CD4-positive, alpha-beta T cell treated with Interleukin-2 at 100 ng/mL for 4 hours (primary cell): ENCODE data around the gene UBE2M.
"Not testable (repeated sequence)": the region's sequence is repeated elsewhere in the genome, so short reads cannot be mapped to it uniquely, and the experiment has no call there.

Experiments used
- DNase-seq: peaks from one replicate; pipeline ENCODE4 v3.0.0-alpha.2; 2020; ENCODE audit warnings: low spot score

Gene UBE2M

GRCh38 chr19:58558066-58558622 is at the start of gene UBE2M:
TSS of gene UBE2M (minus strand) at chr19:58558611. CDS start at chr19:58558381, 230 bp downstream.
- DNase-seq = peak; percentile 51

GRCh38 chr19:58607213-58607612 is 48.8 kb upstream of the UBE2M start:
- DNase-seq = not testable (repeated sequence)

DNA sequence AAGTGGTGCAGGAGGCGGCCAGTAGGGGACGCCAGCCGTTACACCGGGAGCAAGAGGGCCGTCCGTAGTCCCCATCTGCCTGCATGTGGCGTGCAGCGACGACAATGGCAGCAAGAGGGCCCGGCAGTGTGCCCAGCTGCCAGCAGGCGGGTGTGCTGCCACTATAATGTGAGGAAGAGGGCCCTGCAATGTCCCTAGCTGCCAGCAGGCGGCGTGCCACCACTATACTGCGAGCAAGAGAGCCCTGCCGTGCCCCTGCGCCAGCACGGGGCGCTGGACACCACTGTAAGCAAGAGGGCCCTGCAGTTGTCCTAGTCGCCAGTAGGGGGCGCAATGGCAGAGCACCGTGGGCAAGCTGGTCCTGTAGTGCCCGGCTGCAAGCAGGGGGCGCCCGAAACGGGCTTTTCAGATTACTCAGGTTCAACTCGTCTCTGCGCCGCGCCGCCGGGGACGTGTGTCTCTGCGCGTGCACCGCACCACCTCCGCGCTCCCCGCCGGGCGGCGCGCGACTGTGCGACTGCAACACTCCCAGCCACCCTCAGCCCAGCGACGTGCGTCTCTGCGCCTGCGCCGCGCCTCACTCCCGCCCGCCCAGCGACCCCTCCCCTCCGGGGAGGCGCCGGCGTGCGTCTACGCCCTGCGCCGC is 48.0 kb upstream of the UBE2M start:
- not testable (repeated sequence) for DNase-seq

DNA sequence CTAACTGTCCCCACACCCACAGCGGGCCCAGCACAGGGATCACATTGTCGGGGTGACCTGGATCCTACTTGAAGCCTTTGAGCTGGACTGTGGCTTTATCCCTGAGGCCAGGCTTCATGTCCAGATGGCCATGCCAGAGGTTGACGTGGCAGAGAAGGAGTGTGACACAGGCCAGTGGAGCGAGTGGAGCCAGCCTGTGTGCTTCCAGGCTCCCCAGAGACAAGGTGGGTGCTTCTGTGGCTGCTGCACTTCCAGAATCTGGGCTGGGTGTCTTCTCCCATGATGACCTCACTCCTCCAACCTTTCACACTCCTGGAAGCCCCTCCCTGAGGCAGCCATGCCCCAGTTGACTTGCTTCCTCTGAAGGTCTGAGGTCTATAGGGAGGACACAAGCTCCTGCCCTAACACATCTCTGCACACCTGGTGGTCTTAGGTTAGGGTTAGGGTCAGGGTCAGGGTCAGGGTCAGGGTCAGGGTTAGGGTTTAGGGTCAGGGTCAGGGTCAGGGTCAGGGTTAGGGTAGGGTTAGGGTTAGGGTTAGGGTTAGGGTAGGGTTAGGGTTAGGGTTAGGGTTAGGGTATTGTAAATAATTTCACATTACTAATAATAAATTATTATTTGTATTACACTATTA is 27.8 kb upstream of the UBE2M start:
- DNase-seq = no peak

DNA sequence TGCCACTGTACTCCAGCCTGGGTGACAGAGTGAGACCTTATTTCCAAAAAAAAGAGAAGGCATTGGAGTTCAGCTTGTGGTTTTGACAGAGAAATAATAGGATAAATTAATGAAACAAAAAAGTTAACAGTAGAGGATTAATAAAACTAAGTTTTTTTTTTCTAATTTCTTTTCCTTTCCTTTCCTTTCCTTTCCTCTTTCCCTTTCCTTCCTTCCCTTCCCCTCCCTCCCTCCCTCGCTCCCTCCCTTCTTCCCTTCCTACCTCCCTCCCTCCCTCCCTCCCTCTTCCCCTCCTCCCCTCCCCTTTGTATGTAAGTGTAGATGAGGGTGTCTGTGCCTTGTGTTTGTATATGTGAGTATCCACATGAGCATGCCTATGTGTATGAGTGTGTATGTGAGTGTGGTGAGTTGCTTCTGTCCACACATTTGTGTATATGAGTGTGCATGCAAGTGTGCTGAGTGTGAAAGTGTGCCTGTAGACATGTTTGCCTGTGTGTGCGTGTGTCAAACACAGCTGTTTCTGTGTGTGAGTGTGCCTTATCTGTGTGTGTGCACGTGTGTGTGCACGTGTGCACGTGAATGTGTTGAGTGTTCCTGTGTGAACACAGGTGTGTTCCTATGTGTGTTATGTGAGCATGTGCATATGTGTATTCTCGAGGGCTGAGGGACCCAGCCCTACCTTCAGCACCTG is 27.2 kb upstream of the UBE2M start:
- no peak for DNase-seq

GRCh38 chr19:58584498-58585441 is 26.4 kb upstream of the UBE2M start:
- DNase-seq = no peak

DNA sequence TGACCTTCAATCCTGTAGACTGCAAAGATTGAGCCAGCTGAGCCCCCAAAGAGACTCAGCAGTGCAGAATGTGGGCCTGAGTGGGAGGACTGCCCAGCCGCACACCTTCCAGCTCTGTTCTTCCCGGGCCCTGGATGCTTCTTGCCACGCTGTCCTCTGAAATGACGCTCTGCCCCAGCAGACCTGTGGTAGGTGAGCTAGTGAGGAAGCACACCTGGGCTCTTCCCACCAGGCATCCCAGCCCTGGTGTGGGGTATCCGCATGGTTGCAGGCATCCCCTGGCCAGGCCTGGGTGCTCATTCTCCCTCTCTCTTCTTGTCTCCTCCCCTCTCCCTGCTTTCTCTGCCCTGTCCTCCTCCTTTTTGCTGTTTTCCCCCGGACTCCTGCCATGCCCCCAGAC is 24.6 kb upstream of the UBE2M start:
- no peak for DNase-seq

GRCh38 chr19:58581227-58582141 is 23.1 kb upstream of the UBE2M start:
- peak; percentile 91 for DNase-seq

- DNase-seq = no peak
Measured at GRCh38 chr19:58579473-58580142, 21.2 kb upstream of the UBE2M start.

DNA sequence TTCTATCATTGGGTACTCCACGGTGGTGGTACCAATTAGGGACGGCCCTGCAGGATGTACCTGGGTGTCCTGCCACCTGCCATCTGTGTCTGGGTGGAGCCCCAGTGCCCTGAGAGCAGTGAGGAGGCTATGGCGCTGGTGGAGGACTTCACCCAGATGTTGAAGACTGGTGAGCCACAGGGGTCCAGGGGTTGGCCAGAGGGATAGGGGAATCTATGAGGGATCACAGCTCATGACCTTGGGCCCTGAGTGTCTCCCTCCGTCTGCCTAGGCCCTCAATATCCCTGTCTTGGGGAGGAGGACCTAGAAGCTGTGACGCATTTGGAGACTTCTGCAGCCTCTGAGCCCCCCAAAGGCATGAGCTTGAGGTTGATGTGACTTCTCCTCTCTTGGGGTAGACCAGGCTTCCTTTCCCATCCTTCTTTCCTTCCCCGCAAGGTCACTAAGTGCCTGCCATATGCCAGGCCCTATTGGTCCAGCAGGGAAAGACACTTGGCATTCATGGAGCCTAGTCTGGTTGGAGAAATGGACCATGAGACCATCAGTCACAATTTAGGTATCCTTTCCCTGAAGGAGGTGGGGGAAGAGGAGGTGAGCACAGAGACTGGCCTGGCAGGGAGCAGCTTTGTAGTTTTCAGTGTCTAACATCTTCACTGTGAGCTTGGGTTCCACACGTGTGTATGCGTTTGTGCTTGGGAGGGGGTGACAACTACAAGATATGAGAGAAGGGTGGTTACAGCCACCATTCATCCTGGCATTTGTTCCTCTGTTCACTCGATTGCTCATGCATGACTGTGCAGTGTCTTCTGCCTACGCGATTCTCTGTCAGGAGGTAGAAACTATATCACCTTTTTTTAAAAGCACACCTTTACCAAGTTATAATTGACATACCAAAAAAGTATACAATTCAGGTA is 19.9 kb upstream of the UBE2M start:
- DNase-seq = no peak

DNA sequence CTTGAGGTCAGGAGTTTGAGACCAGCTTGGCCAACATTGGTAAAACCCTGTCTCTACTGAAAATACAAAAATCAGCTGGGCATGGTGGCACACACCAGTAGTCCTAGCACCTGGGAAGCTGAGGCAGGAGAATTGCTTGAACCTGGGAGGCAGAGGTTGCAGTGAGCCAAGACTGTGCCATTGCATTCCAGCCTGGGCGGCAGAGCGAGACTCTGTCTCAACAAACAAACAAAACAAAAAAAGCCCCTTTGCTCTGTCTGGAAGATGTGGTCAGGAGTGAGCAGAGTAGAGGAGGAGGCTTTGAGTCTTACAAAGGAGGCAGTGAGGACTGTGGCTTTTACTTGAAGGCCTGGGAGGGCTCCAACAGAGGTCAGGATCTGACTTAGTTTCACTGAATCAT is 19.2 kb upstream of the UBE2M start:
- DNase-seq = not testable (repeated sequence)

- peak; percentile 78 for DNase-seq
Measured at GRCh38 chr19:58575183-58576041, 17.0 kb upstream of the UBE2M start.

DNA sequence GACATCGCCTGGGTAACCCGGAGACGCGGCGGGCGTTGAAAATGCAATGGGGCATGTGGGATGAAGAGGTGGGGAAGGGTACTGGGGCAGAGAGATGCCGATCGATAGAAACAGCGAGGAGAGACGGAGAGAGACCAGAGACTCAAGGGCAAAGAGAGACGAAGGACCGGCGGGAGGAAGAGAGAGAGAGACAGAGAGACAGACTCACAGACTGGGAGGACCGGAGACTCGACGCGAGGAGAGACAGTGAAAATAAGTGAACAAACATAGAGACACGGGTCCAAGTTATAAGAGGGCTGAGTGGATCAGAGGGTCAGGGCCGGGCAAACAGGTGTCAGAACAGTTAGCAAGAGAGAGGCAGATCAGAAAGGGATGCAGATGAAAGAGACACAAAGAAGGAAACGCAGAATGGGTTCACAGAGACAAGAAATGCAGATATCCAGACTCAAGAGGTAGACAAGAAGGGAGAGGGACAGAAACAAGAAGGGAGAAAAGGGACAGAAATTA is 15.3 kb upstream of the UBE2M start:
- DNase-seq = peak; percentile 13

DNA sequence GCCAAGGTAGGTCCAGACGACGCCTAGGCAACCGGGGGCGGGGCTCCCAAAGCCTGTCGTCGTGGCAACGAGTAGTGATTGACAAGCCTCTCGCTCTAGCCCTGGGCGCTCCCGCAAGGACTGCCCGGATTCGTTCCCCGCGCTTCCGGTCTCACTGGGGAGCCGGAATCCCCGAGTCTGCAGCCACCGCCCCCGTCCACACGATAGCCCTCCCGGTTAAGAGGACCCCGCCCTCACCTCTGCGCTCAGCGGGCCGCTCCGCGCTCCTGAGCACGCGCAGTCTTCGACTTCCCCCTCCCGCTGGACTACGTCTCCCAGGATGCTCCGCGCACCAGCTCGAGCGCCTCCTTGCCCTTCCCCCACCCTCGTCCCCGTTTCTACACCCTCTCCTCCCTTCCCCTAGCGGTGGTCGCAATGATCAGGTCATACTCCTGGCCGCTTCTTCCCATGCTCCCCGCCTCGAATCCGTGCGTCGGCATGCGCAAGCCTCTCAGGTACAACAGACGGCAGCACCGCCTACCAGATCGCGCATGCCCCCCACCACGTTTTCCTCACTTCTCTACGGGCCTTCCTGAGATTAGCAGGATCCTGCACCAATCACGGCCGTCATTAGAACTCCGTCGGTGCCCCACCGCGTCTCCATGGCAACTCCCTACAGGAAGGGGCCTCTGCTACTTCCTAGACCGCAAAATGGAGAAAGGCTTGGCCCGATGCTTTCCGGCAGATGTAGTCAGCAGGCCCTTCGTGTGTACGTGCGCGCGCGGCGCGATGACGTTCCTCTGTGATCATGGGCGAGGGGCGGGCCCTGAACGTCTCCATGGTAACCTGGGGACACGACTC is 14.6 kb upstream of the UBE2M start, which contains the start of gene MZF1:
Gene MZF1 (minus strand): TSS at position 518 of the 840 bp plus-strand sequence. CDS start 1,946 bp downstream, outside the sequence.
- peak; percentile 100 for DNase-seq

DNA sequence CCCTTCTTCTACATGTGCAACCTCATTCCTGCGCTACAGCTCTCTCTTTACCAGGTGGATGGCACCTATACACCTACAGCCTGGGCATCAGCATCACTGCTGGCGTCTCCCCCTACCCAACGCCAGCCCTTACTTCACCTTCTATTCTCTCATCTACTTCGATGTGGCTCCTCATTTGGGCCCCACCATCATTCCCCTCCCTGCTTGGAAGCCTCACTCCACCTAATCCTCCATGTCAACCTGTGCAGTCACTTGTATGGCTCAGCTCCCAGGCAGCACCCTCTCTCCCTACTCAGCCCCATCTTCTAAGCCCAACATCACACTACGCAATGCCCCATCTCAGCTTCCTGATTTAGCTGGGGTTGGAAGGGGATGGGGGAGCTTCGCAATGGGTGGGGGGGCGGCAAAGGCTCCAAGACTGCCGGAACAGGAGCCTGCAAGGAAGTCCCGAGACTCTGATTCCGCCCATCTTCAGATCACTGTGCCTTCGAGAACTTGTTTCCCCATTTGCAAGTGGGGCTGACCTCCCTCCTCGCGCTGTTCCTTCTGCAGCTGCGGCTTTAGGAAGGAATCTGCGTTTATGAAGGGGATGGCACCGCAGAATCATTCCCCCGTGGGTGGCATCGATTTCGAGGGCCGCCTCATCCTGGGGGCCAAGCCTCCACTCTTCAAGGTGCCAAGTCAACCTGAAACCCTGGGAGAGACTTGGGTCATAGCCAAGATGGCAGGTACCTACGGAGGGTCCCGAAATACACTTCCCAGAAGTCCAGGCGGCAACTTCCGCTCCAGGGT is 13.8 kb upstream of the UBE2M start:
- DNase-seq = no peak

GRCh38 chr19:58571575-58571947 is 13.2 kb upstream of the UBE2M start:
- DNase-seq = no peak
